GM19193 (cell line): ENCODE results near the gene TMEM81.

Experiments used
- POLR2A ChIP-seq: IDR thresholded peaks from 4 replicates; pipeline ENCODE4 v1.6.1; 2011; ENCODE audit not compliant: insufficient read depth, insufficient read length; ENCODE audit errors: extremely low read depth

Gene TMEM81

GRCh38 chr1:205057808-205058575 is 26.3 kb downstream of the TMEM81 start:
- TF ChIP-seq POLR2A = no peak

GRCh38 chr1:205056956-205057568 is 27.2 kb downstream of the TMEM81 start:
- TF ChIP-seq POLR2A = no peak

GRCh38 chr1:205056188-205056611 is 28.1 kb downstream of the TMEM81 start:
- TF ChIP-seq POLR2A = no peak

GRCh38 chr1:205054013-205054412 is 30.2 kb downstream of the TMEM81 start:
- no peak for TF ChIP-seq POLR2A

GRCh38 chr1:205053296-205053695 is 31.0 kb downstream of the TMEM81 start:
- no peak for TF ChIP-seq POLR2A

- no peak for TF ChIP-seq POLR2A
Observed at GRCh38 chr1:205052690-205053089, 31.6 kb downstream of the TMEM81 start.

- TF ChIP-seq POLR2A = no peak
Observed at GRCh38 chr1:205049479-205049878, 34.8 kb downstream of the TMEM81 start.

GRCh38 chr1:205048382-205048781 is 35.9 kb downstream of the TMEM81 start:
- TF ChIP-seq POLR2A = no peak

GRCh38 chr1:205047764-205048231 is 36.5 kb downstream of the TMEM81 start:
- TF ChIP-seq POLR2A = no peak

- TF ChIP-seq POLR2A = no peak
Observed at GRCh38 chr1:205046870-205047269, 37.4 kb downstream of the TMEM81 start.

- no peak for TF ChIP-seq POLR2A
Observed at GRCh38 chr1:205045146-205045545, 39.1 kb downstream of the TMEM81 start.

- no peak for TF ChIP-seq POLR2A
Observed at GRCh38 chr1:205044741-205045140, 39.5 kb downstream of the TMEM81 start.

- TF ChIP-seq POLR2A = no peak
Observed at GRCh38 chr1:205043866-205044265, 40.4 kb downstream of the TMEM81 start.

GRCh38 chr1:205042911-205043806 is 41.1 kb downstream of the TMEM81 start, which contains the start of gene CNTN2:
Gene CNTN2, plus strand, starts transcription at chr1:205043212. Its CDS starts 9,974 bp downstream, at chr1:205053186.
- no peak for TF ChIP-seq POLR2A
